NCI-H1417 (cell line): ENCODE data around the gene MMRN2.
"Not testable (repeated sequence)": the region's sequence is repeated elsewhere in the genome, so short reads cannot be mapped to it uniquely, and the experiment has no call there.

Source experiments
- DNase-seq, 3 experiments: peaks; one replicate each; lab custom pipeline; 2025; lab: John Stamatoyannopoulos, UW

The MMRN2 gene, protein sequence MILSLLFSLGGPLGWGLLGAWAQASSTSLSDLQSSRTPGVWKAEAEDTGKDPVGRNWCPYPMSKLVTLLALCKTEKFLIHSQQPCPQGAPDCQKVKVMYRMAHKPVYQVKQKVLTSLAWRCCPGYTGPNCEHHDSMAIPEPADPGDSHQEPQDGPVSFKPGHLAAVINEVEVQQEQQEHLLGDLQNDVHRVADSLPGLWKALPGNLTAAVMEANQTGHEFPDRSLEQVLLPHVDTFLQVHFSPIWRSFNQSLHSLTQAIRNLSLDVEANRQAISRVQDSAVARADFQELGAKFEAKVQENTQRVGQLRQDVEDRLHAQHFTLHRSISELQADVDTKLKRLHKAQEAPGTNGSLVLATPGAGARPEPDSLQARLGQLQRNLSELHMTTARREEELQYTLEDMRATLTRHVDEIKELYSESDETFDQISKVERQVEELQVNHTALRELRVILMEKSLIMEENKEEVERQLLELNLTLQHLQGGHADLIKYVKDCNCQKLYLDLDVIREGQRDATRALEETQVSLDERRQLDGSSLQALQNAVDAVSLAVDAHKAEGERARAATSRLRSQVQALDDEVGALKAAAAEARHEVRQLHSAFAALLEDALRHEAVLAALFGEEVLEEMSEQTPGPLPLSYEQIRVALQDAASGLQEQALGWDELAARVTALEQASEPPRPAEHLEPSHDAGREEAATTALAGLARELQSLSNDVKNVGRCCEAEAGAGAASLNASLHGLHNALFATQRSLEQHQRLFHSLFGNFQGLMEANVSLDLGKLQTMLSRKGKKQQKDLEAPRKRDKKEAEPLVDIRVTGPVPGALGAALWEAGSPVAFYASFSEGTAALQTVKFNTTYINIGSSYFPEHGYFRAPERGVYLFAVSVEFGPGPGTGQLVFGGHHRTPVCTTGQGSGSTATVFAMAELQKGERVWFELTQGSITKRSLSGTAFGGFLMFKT

DNA sequence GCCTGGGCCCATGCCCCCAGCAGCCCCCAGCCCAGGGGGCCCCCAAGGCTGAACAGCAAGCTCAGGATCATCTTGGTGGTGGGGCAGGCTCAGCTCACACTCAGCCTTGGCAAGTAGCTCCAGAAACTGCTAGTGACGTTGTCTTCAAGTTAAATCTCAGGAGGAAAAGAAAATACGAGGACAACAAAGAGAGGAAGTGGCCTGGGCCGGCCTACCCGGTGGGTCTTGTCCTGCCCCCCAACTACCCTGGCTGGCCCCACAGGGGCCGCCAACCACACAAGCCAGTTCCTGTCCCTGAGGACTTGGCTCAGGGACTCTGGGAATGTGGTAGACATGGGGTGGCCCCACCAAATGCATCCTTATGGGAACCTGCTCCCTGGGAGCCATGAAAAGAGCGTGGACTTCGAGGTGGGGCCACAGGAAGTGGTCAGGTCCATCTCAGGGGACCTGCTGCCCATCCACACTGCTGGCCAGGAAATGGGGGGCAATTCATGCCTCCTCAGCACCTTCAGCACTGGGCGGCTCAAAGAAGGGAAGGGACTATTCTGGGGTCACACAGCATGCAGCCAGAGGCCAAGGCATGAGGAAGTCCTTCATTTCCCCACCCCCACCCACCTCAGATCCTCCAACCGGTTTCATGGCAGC, at the start of gene MMRN2:
MMRN2 (minus strand) TSS at position 145 of the 645 bp plus-strand sequence; CDS start at position 71, 74 bp downstream.
- DNase-seq: no peak

DNA sequence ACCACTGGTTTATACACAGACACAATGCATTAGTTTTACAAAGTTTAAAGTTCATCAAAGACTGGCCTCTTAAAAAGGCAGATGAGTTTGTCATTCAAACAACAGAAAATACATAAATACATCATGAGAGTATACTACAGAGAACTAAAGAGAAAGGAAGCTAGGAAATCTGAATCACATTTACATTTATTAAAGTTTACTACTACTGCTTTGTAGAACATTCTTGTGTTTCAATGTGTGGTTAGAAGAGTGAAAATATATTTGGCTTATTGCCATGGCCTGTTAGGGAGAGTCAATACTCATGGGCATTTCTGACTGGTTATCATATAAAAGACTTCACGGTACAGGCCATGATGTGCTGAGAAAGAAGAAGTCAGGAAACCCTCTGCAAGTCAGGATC, 49.7 kb upstream of the MMRN2 start:
- not testable (repeated sequence) for DNase-seq

DNA sequence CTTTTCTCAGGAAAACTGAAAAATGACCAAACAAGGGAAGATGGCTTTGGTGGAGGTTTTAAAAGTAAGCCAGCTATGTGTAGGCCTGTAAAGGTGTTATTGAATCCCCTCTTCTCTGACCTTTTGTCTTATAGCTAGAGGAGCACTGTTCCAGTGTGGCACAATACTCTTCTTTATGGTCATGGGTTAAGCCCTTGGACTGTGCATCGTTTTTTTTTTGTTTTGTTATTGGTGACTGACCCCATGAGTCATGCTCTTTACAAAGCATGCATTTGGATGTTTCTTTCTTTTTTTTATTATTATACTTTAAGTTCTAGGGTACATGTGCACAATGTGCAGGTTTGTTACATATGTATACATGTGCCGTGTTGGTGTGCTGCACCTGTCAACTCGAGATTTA, 43.1 kb upstream of the MMRN2 start:
- DNase-seq: no peak

DNA sequence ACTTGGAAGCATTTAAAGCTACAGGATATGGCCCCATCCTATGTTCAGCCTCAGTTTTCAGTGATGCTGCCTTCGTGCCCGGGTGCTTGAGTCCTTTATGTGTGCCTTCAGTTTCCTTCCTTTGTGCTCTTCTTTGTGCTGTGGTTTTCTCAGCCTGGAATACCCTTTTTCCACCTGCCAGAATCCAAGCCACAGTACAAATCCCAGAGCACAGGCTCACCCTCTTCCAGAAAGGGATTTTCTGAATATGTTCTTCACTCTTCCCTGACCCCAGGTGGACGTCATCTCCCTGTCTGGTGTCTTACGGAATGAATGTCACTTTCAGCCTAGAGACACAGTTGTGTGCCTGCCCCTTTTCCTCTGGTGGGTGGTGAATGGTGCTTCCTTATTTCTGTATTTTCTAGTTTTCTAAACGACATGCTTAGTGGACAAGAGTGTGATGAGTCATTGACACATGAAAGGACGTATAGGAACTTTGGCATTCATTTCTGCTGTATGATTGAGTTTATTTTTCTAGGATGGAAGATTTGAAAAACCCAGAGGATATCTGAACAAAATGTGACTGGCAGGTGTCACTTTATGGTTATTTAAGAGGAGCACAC, 42.5 kb upstream of the MMRN2 start:
- not testable (repeated sequence) for DNase-seq

DNA sequence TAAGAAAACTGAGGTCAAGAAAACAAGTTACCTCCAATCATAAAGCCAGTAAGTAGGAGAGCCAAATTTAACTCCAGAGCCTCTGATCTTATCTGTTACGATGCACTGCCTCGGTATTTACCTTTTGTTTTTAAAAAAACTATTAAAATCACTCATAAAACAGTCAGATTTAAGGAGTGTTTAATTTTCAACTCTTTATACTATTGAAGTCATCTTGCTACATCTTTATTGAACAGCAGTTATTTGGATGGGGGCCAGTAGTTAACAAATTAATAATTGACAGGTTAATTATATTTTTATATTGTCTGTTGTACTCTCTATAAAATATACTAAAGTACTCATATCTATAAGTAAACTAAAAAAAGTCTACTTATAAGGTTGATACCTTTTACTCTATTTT, 35.5 kb upstream of the MMRN2 start:
- DNase-seq: no peak

DNA sequence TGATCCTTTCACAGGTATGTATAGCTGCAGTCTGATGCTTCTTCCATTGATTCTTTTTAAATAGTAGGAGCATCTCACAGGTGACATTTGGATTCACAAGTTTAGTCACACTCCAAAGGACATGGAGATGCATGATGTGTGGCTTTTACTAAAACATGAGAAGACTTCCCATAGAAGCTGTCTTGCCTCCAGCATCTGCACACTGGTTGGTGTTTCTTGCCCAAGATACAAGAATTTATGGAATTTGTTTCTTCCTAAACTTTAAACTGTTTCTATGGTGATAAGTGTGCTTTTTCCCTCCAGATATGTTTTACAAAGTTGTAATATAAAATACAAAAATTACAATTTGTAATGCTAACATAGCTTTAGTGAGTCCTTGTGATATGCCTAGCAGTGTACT, 35.0 kb upstream of the MMRN2 start:
- no peak for DNase-seq

DNA sequence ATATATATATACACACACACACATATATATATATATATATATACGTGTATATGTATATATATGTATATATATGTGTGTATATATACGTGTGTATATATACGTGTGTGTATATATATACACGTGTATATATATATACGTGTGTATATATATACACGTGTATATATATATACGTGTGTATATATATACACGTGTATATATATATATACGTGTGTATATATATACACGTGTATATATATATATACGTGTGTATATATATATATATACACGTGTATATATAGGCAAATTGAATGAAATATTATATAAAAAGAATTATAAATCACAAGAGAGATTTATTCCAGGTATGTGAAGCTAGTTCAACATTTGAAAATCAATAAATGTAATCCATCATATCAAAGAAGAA, 33.9 kb upstream of the MMRN2 start:
- not testable (repeated sequence) for DNase-seq

DNA sequence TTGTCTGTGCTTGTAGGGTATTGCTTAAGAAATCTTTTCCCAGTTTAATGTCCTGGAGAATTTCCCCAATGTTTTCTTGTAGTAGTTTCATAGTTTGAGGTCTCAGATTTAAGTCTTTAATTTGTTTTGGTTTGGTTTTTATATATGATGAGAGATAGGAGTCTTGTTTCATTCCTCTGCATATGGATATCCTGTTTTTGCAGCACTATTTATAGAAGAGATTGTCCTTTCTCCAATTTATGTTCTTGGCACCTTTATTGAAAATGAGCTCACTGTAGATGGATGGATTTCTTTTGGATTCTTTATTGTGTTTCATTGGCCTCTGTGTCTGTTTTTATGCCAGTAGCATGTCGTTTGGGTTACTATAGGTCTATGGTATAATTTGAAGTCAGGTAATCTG, 31.1 kb upstream of the MMRN2 start:
- DNase-seq: no peak

DNA sequence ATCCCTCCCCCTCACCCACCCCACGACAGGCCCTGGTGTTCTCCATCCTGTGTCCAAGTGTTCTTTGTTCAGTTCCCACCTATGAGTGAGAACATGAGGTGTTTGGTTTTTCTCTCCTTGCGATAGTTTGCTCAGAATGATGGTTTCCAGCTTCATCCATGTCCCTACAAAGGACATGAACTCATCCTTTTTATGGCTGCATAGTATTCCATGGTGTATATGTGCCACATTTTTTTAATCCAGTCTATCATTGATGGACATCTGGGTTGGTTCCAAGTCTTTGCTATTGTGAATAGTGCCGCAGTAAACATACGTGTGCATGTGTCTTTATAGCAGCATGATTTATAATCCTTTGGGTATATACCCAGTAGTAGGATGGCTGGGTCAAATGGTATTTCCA, 27.1 kb upstream of the MMRN2 start:
- DNase-seq: not testable (repeated sequence)

DNA sequence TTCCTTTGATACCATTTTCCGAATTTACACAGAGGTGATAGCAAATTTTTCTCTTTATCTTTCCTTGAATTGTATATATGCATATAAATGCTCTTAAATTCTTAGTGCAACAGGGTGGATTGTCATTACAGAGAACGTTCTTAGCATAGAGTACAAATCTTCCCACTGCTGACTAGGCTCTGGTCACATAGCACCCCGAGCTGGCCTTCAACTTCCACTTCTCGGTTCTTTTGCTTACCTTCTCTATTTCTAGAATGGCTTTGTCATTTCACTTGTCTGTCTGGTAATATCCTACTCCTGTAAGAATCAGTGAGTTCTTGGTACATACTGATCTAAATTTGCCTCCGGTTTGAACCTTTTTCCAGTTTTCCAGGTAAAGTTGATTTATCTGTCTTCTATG, 24.3 kb upstream of the MMRN2 start:
- DNase-seq: no peak

DNA sequence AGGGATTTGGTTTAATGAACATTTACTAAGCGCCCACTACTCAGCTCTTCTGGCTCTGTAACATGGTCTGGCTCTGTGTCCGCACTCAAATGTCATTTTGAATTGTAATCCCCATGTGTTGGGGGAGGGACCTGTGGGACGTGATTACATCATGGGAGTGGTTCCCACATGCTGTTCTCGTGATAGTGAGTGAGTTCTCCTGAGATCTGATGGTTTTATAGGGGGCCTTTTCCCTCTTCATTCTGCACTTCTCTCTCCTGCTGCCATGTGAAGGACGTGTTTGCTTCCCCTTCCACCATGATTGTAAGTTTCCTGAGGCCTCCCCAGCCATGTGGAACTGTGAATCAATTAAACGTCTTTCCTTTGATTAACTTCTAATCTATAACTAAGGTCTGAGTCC, 23.6 kb upstream of the MMRN2 start:
- DNase-seq: not testable (repeated sequence)

DNA sequence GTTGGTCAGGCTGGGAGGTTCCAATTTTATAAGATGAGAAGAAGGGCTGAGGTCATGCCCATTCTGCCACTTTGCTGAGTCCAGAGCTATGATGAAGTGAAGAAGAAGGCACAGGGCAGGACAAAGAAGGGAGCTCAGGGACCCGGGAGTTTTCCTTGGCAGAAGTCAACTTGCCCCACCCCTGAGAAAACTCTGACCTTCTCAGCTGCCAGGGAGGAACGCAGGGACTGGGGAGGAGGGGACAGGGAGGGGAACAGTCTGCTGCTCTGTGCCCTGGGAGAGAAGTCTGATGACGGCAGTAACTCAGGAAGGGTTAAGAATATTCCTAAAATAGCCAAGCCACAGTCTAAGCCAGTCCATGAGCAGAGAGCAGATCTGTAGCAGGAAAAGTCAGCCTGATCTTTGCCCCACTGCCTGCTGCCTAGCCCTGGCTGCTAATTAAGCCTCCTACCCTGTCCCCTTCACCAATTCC, 22.6 kb upstream of the MMRN2 start:
- no peak for DNase-seq

DNA sequence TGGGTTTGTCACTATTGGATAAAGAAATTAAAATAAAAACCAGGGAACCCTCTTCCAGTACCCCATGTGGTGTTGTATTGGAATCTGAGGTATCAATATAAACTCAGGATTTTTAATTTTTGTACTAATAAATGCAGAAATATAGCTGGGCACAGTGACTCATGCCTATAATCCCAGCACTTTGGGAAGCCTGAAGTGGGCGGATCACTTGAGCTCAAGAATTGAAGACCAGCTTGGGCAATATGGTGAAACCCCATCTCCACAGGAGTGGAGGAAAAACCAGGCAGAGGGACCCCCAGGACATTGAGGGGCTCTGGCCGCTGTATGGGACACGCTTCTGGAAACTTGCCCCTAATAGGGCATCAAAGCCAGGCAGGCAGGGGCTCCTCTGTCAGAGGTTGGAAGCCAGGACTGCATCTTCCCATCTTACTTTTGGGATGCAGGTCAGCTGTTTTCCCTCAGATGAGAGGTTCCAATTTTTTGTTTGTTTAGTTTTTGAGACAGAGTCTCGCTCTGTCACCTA, 21.9 kb upstream of the MMRN2 start:
- no peak for DNase-seq

DNA sequence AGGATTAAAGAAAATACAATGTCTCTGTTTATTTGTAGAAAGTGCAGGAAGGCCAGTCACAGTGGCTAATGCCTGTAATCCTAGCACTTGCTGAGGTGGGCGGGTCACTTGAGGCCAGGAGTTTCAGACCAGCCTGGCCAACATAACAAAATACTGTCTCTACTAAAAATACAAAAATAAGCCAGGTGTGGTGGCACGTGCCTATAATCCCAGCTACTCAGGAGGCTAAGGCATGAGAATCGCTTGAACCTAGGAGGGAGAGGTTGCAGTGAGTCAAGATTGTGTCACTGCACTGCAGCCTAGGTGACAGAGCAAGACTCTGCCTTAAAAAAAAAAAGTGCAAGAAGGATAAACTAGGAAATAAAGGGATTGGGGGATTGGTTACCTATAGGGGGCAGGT, 21.0 kb upstream of the MMRN2 start:
- DNase-seq: not testable (repeated sequence)

DNA sequence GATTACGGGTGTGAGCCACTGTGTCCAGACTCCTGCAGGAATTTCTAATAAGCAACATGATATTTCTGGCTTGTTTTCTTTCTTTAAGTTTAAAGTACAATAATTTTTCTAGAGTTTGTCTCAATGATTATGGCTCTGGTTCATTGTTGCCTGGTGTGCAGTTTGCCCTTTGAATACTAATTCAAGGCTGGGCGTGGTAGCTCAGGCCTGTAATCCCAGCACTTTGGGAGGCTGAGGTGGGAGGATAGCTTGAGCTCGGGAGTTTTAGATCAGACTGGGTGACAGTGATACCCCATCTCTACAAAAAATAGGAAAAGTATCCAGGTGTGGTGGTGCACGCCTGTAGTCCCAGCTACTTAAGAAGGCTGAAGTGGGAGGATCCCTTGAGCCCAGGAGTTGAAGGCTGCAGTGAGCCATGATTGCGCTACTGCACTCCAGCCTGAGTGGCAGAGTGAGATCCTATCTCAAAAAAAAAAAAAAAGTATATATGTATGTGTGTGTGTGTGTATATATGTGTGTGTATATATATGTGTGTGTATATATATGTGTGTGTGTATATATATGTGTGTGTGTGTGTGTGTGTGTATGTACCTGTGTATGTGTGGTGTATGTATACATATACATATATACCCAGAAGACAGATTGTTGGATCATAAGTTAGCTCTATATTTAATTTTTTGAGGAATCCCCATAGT, 19.1 kb upstream of the MMRN2 start:
- no peak for DNase-seq

DNA sequence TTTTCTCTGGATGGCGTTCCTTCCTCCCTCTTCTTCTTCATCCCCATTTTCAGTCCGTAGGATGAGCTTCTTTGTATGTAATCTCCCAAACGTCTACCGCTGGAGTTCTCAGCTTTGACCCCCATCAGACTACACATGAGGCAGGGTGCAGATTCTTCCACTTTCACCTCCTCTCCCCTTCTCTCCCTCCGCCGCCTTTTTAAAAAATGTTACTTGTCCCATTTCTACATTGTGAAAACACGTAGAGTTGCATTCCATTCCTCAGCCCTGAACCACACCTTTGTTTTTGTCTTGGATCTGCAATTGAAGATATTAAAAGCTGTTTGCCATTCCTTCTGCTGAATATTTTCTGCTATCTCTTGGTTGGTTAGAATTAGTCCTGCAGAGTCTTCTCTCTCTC, 17.1 kb upstream of the MMRN2 start:
- DNase-seq: no peak

DNA sequence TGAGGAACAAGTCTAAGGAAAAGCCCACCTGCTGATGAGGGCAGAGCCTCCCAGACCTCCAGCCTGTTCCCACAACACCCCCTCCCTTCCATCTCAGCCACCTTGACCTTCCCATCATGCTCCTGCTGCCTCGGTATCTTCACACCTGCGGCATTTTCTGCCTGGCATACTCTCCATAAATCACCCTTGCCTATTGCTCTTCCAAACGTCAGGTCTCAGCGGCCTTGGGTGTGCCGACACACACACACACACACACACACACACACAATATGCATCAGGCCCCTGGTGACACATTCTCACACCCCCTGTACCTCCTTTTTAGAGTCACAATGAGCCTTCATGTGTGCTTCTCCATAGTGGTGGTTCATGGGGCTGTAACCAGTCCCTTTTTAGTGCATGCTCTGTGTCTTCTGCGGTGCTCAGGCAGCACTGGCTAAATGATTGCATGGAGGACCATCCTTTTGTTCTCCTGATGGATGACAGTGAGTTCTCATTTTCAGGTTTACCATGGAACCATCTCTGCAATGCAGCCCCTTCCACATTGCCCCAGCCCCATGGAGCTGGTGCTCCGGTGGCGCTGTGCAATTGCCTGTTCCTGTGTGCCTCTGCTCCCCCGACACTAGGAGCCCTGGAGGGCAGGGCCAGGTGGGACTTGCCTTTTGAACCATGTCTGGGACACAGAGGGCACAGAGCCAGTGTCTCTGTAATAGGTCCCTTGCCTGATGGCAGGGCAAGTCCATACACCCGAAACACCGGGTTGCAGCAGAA, 15.4 kb upstream of the MMRN2 start:
- DNase-seq: no peak

DNA sequence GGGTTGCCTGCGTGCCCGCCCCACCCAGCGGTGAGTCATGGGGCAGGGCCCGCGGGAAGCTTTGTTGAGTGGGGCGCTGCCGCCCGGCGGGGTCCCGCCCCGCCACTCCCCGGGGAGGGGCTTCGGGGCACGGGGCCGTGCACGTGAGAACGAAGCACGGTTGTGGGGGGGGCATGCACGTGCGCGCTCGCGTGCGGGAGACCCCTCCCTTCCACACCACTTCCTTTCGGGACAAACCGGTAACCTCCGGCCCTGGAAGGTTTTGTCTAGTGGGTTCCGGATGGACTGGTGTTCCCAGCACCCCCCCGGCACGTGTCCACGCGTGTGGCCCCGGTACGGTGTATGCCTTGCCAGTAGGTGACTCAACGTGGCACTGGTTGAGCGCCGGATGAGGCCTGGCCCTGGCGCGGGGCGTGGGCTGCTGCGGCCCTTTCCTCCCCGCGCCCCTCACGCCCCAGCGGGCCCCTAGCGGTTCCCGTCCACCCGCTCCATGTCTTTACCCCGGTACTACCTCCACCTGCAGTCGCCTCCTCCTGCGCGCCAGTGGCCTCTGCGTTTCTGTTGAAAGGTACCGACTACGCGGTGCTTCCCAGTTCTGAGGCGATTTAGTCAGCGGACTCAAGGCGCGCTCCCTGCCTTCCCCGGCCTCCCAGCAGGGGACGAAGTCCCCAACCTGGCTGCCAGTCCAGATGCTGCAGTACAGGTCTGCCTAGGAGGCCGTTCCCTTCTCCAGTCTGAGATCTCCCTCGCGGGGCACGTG, 14.0 kb upstream of the MMRN2 start:
- DNase-seq: peak; percentile 19 to 76 (median 71)

DNA sequence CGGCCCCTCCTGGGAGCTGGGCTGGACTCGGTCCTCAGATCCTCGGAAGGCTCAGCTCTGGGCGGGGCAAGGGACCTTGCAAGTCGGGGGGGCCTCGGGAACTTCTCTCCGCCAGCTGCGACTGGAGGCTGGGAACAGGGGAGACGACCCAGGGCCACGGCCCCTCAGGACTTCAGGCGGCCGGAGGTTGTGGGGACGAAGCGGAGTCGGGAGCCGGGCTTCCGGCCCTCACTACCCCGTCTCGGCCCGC, 13.5 kb upstream of the MMRN2 start:
- DNase-seq: no peak
